Keratinocyte (primary cell): Measurements from ENCODE around the gene EMX2. TPM values are rescaled to one million over a fixed set of nuclear protein-coding genes. Genes with fewer than 3 reads are reported as not detected.

Experiments used
- DNase-seq: peaks from one replicate; pipeline ENCODE4 v3.0.0-alpha.2; 2011; ENCODE audit warnings: low read depth, missing footprints, low spot score
- FAIRE-seq: peaks from 2 replicates; lab custom pipeline; 2011; peaks lifted over from hg19 to GRCh38; lab: Jason Lieb, UNC
- H2AFZ ChIP-seq: 2 replicates; pipeline ENCODE4 v1.6.0; 2012; ENCODE audit warnings: low read length, control low read depth, inconsistent platforms; ENCODE audit not compliant: control insufficient read depth
- H3K27ac ChIP-seq: 2 replicates; pipeline ENCODE4 v1.5.1; 2011; ENCODE audit warnings: low read length; ENCODE audit not compliant: control insufficient read depth, insufficient read depth
- H3K27me3 ChIP-seq: 3 replicates; pipeline ENCODE4 v1.6.0; 2011; ENCODE audit warnings: low read length; ENCODE audit not compliant: control insufficient read depth, insufficient read depth; ENCODE audit errors: extremely low read depth
- H3K36me3 ChIP-seq, 2 experiments: 2 replicates in 1 of 2; 3 replicates in 1 of 2; pipeline ENCODE4 v1.5.1; 2011; ENCODE audit warnings: low read length in 2 of 2, mild to moderate bottlenecking in 1 of 2; ENCODE audit not compliant: control insufficient read depth in 2 of 2, insufficient read depth in 2 of 2; ENCODE audit errors: extremely low read depth in 1 of 2
- H3K4me1 ChIP-seq: 3 replicates; pipeline ENCODE4 v1.5.1; 2011; ENCODE audit warnings: low read length; ENCODE audit not compliant: control insufficient read depth, insufficient read depth; ENCODE audit errors: extremely low read depth
- H3K4me2 ChIP-seq: 3 replicates; pipeline ENCODE4 v1.6.0; 2011; ENCODE audit warnings: low read depth, low read length; ENCODE audit not compliant: control insufficient read depth, insufficient read depth; ENCODE audit errors: extremely low read depth
- H3K4me3 ChIP-seq, 3 experiments: fragments of 200-600 bp in 1 of 3; sonication (generic) in 1 of 3; 2 replicates in 2 of 3; 3 replicates in 1 of 3; pipeline ENCODE4 v1.5.1; 2011 to 2016; ENCODE audit warnings: low read length in 3 of 3, mild to moderate bottlenecking in 3 of 3, control low read depth in 2 of 3, inconsistent platforms in 1 of 3, low read depth in 1 of 3, mixed read lengths in 1 of 3, mixed run types in 1 of 3, moderate library complexity in 1 of 3; ENCODE audit not compliant: control insufficient read depth in 2 of 3, insufficient read depth in 2 of 3; ENCODE audit errors: extremely low read depth in 1 of 3
- H3K79me2 ChIP-seq: 2 replicates; pipeline ENCODE4 v1.6.0; 2012; ENCODE audit warnings: low read length; ENCODE audit not compliant: control insufficient read depth, insufficient read depth
- H3K9ac ChIP-seq: 3 replicates; pipeline ENCODE4 v1.6.0; 2011; ENCODE audit warnings: low read length; ENCODE audit not compliant: control insufficient read depth, insufficient read depth; ENCODE audit errors: extremely low read depth
- H3K9me1 ChIP-seq: 3 replicates; pipeline ENCODE4 v1.6.0; 2011; ENCODE audit warnings: low read length; ENCODE audit not compliant: control insufficient read depth, insufficient read depth; ENCODE audit errors: extremely low read depth
- H3K9me3 ChIP-seq: 2 replicates; pipeline ENCODE4 v1.5.1; 2012; ENCODE audit warnings: low read depth, low read length; ENCODE audit not compliant: control insufficient read depth
- H4K20me1 ChIP-seq: 3 replicates; pipeline ENCODE4 v1.6.0; 2011; ENCODE audit warnings: low read length; ENCODE audit not compliant: control insufficient read depth, insufficient read depth; ENCODE audit errors: extremely low read depth
- EZH2 ChIP-seq: IDR thresholded peaks from one replicate; pipeline ENCODE4 v1.6.1; 2012; ENCODE audit warnings: inconsistent platforms, mild to moderate bottlenecking, low read length, moderate library complexity
- dilution Hi-C: fragments of 300-500 bp; cut with MboI; formaldehyde crosslinking; loops from one replicate; pipeline ENCODE4 v1.7.0; 2020; ENCODE audit warnings: low sequenced_read_pairs; ENCODE audit not compliant: extremely low pct_ligation_motif_present
- polyA minus RNA-seq, 3 experiments: library from RNA; depleted of rRNA, polyadenylated mRNA; stranded (reverse); fragments of >200 nt; gene quantifications; 1 replicate in 1 of 3; 2 replicates in 1 of 3; 3 replicates in 1 of 3; pipeline ENCODE4 v1.2.3, GENCODE V29; 2011
- polyA plus RNA-seq, 5 experiments: library from polyadenylated mRNA; depleted of rRNA in 3 of 5; stranded (reverse) in 3 of 5; stranded (forward) in 1 of 5; unstranded in 1 of 5; fragments of >200 nt; gene quantifications; 1 replicate in 1 of 5; 2 replicates in 3 of 5; 3 replicates in 1 of 5; pipeline versions ENCODE4 v1.2.1 to v1.2.3, GENCODE V29; 2011 to 2012; ENCODE audit warnings: missing spikeins in 2 of 5, low read depth in 1 of 5, low replicate concordance in 1 of 5
- TF ChIP-seq, protein P1 (sequence below), 3 experiments: IDR thresholded peaks in 1 of 3; conservative IDR thresholded peaks in 1 of 3; optimal IDR thresholded peaks in 1 of 3; 2 replicates in 2 of 3; 3 replicates in 1 of 3; pipeline versions ENCODE3 to v1.5.1; 2011; ENCODE audit warnings: low read length in 3 of 3, mild to moderate bottlenecking in 3 of 3, moderate library complexity in 2 of 3, control low read depth in 1 of 3, inconsistent platforms in 1 of 3; ENCODE audit not compliant: insufficient read depth in 2 of 3; ENCODE audit errors: extremely low read depth in 1 of 3

The EMX2 gene
- polyA plus RNA-seq (1.2 to 2.8 TPM (median 2.4 TPM) in 3 replicates), polyA minus RNA-seq (0.23 to 0.32 TPM (median 0.30 TPM) in 3 replicates)
- polyA plus RNA-seq (2011; ENCODE audit: low read depth) = 3.0 TPM
- 3.1 and 3.2 TPM in 2 replicates for polyA plus RNA-seq (2011; cell fraction: cytosol; rRNA removed)
- 1.4 and 2.1 TPM in 2 replicates for polyA plus RNA-seq (2011; cell fraction: nucleus; rRNA removed)
- polyA plus RNA-seq (2012; ENCODE audit: low replicate concordance) = 1.5 and 3.1 TPM in 2 replicates
- polyA minus RNA-seq (2011; cell fraction: cytosol; rRNA and poly(A)+ RNA removed) = not detected
- polyA minus RNA-seq (2011; cell fraction: nucleus; rRNA and poly(A)+ RNA removed) = not detected in 2 replicates

DNA sequence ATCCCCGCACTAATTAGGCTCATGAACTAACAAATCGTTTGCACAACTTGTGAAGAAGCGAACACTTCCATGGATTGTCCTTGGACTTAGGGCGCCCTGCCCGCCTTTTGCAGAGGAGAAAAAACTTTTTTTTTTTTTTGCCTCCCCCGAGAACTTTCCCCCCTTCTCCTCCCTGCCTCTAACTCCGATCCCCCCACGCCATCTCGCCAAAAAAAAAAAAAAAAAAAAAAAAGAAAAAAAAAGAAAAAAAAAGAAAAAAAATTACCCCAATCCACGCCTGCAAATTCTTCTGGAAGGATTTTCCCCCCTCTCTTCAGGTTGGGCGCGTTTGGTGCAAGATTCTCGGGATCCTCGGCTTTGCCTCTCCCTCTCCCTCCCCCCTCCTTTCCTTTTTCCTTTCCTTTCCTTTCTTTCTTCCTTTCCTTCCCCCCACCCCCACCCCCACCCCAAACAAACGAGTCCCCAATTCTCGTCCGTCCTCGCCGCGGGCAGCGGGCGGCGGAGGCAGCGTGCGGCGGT, at the start of gene EMX2:
Gene EMX2 (plus strand): TSS at position 41 of the 519 bp plus-strand sequence. CDS start 522 bp downstream, outside the sequence.
- peaks cover 9% of the 10 kb centered on the region for H3K4me1 ChIP-seq

DNA sequence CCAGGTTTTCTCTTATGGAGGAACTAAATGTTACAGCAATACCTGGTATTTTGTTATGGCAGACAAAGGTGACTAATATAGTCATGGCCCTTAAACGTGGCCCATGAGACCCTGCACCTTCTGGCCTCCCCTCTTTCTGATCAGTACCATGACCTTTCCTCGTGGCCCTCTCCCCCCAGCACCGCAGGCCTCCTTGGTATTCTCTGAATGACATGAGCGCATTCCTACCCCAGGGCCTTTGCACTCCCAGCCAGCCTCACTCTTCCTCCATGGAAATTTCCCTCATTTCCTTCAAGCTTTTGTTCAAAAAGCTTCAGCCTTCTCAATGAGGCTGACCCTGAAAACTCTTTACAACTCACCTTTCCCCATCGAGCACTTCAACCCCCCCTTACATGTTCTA, 46.5 kb upstream of the EMX2 start:
- no peaks in the 10 kb centered on the region for H4K20me1 ChIP-seq
- no peak overlapping the region for H2AFZ ChIP-seq
- peaks cover 4% of the 10 kb centered on the region for H3K27me3 ChIP-seq
- no peak overlapping the region for H3K9ac ChIP-seq
- TF ChIP-seq, protein P1, sequence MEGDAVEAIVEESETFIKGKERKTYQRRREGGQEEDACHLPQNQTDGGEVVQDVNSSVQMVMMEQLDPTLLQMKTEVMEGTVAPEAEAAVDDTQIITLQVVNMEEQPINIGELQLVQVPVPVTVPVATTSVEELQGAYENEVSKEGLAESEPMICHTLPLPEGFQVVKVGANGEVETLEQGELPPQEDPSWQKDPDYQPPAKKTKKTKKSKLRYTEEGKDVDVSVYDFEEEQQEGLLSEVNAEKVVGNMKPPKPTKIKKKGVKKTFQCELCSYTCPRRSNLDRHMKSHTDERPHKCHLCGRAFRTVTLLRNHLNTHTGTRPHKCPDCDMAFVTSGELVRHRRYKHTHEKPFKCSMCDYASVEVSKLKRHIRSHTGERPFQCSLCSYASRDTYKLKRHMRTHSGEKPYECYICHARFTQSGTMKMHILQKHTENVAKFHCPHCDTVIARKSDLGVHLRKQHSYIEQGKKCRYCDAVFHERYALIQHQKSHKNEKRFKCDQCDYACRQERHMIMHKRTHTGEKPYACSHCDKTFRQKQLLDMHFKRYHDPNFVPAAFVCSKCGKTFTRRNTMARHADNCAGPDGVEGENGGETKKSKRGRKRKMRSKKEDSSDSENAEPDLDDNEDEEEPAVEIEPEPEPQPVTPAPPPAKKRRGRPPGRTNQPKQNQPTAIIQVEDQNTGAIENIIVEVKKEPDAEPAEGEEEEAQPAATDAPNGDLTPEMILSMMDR (optimal IDR thresholded peaks at IDR 0.05 in 1 of 3, IDR thresholded peaks at IDR 0.05 in 1 of 3, conservative IDR thresholded peaks at IDR 0.05 in 1 of 3; ENCODE audit: extremely low read depth in 1 of 3, insufficient read depth in 2 of 3, low read length in 3 of 3) = no peak
- TF ChIP-seq EZH2 = no peak
- H3K4me1 ChIP-seq = no peaks in the 10 kb centered on the region
- no peak overlapping the region for H3K4me3 ChIP-seq
- H3K27ac ChIP-seq = no peak overlapping the region
- H3K79me2 ChIP-seq = no peaks in the 10 kb centered on the region
- no peak for FAIRE-seq
- no peaks in the 10 kb centered on the region for H3K9me3 ChIP-seq
- no peaks in the 10 kb centered on the region for H3K9me1 ChIP-seq
- H3K4me2 ChIP-seq = no peak overlapping the region
- H3K36me3 ChIP-seq = no peaks in the 10 kb centered on the region
- no peak for DNase-seq
- dilution Hi-C loops = no loop called here

More for the DNA sequence above, at the start of gene EMX2:
- H3K4me3 ChIP-seq = peak within 1 kb of the TSS; percentile 61 to 89 (median 71)
- TF ChIP-seq, protein P1 (optimal IDR thresholded peaks at IDR 0.05 in 1 of 3, IDR thresholded peaks at IDR 0.05 in 1 of 3, conservative IDR thresholded peaks at IDR 0.05 in 1 of 3; ENCODE audit: extremely low read depth in 1 of 3, insufficient read depth in 2 of 3, low read length in 3 of 3) = no peak
- TF ChIP-seq EZH2 = no peak
- DNase-seq (no peak), FAIRE-seq (no peak)
- H3K9me1 ChIP-seq = no peaks in the 10 kb centered on the region
- peak within 1 kb of the TSS; percentile 71 for H3K9ac ChIP-seq
- H3K9me3 ChIP-seq = no peaks in the 10 kb centered on the region
- peak within 1 kb of the TSS; percentile 31 for H3K27ac ChIP-seq
- no peaks in the 10 kb centered on the region for H3K36me3 ChIP-seq
- dilution Hi-C loops = no loop called here
- H3K79me2 ChIP-seq = no peaks in the 10 kb centered on the region
- peaks cover 11% of the 10 kb centered on the region for H3K27me3 ChIP-seq
- H2AFZ ChIP-seq = peak within 1 kb of the TSS; percentile 93
- peak within 1 kb of the TSS; percentile 94 for H3K4me2 ChIP-seq
- H4K20me1 ChIP-seq = no peaks in the 10 kb centered on the region
